Thyroid gland (tissue), 4 donors: ENCODE measurements around the gene MAB21L3.

Source experiments
- CTCF ChIP-seq, 6 experiments: fragments of 200-600 bp in 3 of 6; fragments of 450-650 bp in 3 of 6; sonication (generic) in 3 of 6; IDR thresholded peaks; one replicate each; pipeline ENCODE4 v1.5.1; 2016 to 2019; ENCODE audit warnings: antibody characterized with exemption in 6 of 6, mild to moderate bottlenecking in 2 of 6, inconsistent platforms in 1 of 6, moderate library complexity in 1 of 6
- POLR2A ChIP-seq, 2 donors: fragments of 450-650 bp; IDR thresholded peaks; one replicate each; pipeline ENCODE4 v1.6.1; 2017; ENCODE audit warnings: antibody characterized with exemption in 2 of 2, mild to moderate bottlenecking in 2 of 2, moderate library complexity in 1 of 2

- TF ChIP-seq CTCF (IDR thresholded peaks at IDR 0.05) (no peak), POLR2A (IDR thresholded peaks at IDR 0.05) (no peak)
Measured at GRCh38 chr1:116099379-116099778, 11.8 kb upstream of the MAB21L3 start.
